Activated CD8-positive, alpha-beta memory T cell treated with anti-CD3 and anti-CD28 coated beads, Interleukin-2, amount 50 U/mL, for 4 hours (primary cell): ENCODE data around the gene SPTY2D1.
"Not testable (repeated sequence)": the region's sequence is repeated elsewhere in the genome, so short reads cannot be mapped to it uniquely, and the experiment has no call there.

Source experiments
- DNase-seq: peaks from one replicate; pipeline ENCODE4 v3.0.0-alpha.2; 2020

Gene SPTY2D1

DNA sequence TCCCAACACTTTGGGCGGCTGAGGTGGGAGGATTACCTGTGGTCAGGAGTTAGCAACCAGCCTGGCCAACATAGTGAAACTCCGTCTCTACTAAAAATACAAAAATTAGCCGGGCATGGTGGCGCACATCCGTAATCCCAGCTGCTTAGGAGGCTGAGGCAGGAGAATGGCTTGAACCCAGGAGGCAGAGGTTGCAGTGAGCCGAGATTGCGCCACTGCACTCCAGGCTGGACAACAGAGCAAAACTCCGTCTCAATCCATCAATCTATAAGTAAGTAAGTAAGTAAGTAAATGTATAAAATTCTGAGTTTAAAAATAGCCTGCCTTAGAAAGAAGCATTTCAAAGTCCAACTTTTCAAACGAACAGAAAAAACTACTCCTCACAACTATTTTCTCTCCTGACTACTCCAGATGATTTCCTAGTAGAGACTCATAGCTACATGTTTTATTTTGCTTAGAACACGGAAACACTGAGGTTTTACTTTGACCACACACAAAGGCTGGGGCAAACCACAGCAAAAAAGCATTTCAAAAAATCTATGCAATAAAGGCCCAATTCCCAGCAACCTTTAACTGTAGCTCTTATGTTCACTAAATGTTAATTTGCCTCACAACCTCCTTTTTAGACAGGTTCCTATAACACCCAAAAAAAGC lies 16.3 kb downstream of the SPTY2D1 start:
- DNase-seq: peak; percentile 26

DNA sequence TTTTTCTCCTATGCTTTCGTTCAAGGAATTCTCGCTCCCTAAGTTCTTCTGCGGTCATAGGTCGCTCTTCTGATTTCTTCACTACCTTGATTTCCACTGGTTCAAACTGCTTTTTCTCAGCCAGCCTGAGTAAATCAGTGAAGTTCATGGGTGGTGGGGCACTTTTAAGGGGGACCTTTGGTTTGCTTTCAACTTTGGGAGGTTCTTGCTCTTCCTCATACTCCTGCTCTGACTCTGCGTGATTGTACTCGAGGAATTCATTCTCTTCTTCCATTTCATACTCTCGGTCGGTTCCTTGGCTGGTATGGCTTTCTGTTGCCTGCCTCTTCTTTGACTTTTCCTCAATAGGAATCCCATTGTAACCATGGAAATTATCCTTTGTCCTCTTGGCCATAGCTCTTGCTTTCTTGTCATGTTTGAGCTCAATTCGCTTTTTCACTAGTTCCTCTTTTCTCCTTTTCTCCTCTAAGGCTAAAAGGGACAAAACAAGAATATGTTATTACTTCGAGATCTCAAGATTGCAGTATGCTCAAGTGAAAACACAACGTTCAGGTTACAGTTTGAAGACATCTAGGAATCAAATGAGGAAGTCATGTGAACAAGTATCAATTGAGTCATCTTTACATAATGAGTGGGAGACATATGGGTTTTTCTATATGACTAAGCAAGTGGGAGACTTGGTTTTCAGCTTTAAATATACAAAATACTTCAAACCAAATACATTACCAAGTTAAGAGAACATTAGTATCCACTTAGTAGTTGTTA lies 18.3 kb downstream of the SPTY2D1 start:
- DNase-seq: no peak

DNA sequence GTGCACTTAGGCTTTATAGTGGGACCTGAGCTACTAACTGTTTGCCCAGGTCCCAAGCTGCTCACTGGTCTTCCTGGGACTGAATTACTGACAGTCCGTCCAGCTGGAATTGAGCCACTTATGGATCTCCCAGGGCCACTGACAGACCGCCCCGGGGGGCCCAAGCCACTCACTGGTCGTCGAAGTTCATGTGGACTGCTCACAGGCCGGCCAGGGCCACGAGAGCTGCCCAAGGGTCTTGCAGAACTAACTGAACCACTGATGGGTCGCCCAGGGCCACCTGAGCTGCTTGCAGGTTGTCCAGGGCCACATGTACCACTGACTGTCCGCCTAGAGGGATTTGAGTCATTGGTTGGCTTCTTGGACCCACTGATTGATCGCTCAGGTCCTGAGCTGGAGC lies 19.5 kb downstream of the SPTY2D1 start:
- DNase-seq: no peak

DNA sequence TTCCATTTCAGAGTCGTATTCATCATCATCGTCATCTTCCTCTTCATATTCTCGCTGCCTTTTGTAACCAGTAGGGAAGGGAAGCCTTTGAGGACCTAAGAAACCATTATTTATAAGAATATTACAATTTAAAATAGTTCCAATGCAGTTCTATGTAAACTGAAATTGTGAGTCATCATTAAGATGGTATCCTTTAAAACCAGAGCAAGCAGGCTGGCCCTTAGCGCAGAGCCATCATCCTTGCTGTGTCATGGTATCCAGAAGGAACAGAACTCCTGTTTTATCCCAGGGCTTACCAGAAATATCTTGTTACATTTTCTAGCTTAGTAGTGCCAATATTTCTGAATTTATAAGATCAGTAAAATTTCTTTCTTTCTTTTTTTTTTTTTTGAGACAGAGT lies 21.7 kb downstream of the SPTY2D1 start:
- DNase-seq: no peak

DNA sequence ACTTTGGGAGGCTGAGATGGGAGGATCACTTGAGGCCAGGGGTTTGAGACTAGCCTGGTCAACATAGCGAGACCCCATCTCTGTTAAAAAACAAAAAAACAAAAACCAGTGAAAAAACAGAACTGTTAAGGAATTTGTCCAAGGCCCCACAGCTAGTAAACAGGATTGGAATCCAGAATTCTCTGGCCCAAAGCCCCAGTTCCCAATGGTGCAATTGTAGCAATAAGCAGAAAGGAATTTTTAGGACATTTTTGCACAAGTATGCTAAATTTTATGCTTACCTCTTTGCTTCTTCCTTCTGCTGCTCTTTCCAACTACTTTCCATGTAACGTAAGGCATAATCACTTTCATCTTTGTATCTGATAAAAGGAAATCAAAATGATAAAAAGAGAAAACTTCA lies 22.9 kb downstream of the SPTY2D1 start:
- no peak for DNase-seq

DNA sequence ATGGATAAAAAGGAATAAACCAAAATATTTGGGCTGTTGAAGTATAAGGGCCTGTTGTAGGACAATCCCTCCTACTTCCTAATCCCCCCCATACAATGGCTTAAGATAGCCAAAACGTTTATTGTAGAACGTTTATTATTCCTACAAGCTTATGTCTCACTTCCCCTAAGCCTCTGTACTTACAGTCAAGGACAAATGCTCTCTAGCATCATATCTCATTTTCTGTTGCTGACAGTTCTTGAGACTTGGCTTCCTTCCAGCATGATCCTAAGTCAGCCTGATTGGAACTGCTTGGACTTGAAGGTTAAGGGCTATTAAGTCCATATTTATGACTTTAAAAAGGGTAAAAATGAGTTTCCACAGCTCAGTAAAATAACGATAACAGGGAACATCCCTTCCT lies 25.8 kb downstream of the SPTY2D1 start:
- no peak for DNase-seq

DNA sequence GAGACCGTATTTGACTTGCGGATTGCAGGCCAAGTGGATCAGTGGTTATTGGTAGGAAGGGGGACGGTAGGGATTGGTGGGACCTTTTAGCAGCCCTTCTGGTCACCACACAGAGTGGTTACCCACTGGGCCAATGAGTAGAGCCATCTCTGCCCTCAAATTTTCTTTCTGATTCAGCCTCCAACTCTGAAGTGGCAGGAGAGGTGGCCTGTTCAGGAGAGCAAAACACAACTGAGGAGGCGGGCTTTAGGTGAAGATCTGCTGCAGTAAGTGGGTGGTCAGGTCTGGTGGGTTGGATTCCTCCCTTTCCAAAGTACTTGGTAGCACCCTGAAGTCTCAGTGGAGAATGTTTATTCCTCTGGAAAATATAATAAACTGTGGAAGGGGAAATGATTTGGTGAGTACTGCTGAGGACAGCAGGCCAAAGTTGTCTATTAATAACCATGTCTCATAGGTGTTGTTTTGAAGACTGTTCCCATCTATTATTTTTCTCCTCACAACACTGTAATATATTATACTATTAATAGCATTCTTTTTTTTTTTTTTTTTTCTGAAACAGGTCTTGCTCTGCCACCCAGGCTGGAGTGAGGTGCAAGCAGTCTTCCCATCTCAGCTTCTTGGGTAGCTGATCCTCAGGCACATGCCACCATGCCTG lies 33.1 kb downstream of the SPTY2D1 start:
- no peak for DNase-seq

DNA sequence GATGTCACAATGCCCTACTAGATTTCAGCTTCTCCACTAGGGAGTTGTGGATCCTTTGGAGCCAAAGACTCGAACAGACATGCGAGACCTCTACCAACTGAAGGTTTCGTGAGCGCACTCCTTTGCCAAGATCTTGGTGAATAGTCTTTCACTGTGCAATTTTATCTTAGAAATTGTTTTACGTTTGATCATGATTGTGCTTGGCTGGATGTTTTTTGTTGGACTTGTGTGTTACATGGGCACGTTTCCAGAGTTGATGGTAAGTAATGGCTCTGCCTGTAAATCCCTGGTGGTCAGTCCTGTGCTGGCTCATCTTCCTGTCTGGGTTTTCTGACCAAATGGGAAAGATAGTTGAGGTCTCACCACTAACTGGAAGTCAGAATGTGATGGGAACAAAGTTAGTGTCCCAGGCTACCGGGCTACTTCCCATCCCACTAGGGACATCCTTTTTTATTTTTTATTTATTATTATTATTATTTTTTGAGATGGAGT lies 34.4 kb downstream of the SPTY2D1 start, which contains the start of gene MISFA:
Gene MISFA, plus strand, starts transcription at position 51 of the 492 bp plus-strand sequence. Its CDS starts 140 bp downstream, at position 191.
- no peak for DNase-seq

DNA sequence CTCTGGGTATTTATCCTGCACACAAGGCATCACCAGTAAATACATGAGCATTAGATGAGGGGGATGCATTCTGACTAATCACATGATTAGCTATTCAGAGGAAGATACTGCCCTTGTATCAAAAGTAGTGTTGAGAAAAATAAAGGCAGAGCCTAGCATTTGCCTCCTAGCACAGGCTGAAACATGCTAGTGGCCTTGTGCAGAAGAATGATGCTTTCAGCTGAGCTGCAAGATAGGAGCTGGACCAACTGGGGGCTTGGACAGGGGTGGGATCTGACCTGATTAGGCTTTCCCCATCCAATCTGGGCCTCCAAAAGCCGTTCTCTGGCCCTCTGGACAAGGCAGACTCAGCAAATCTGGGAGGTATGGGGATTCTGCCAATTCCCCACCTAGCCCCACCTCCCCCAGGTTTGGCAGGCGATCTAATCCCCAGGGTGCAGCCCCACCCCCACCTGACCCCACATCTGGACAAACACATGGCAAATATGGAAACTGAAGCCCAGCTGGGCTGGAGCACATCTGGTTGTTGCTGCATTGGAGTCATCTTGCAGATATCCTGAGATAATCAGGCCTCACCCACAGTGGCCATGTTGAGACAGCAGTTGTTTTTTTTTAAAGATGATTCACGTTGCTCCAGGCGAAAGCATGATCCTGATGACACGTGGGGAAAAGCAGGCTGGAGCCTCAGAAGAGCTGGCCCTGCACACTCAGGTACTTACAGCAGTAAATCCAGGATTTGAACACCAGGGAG lies 39.0 kb downstream of the SPTY2D1 start:
- no peak for DNase-seq

DNA sequence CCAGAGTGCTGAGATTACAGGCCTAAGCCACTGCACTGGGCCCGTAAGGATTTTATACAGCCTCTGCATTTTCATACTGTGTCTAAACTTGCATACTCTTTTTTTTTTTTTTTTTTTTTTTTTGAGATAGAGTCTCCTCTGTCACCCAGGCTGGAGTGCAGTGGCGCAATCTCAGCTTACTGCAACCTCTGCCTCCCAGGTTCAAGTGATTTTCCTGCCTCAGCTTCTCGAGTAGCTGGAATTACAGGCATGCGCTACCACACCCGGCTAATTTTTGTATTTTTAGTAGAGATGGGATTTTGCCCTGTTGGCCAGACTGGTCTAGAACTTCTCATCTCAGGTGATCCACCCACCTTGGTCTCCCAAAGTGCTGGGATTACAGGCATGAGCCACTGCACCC lies 40.1 kb downstream of the SPTY2D1 start:
- DNase-seq: not testable (repeated sequence)

DNA sequence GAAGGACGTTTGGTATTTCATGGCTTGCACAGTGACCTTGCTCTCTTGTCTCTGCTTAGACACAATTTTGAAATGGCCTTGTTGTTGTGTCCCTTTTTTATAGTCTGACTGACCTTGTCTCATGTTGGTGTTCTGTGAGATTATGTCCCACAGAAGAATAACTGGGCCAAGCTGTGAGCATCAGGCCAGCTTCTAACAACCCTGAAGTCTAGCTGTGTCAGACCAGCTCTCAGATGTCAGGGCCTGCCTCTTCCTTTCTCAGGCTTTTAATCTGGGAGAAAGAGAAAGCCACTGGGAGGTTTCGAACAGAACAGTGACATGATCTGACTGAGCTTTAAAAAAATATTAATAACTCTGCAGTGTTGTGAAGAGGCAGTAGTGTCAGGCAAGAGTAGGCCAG lies 43.6 kb downstream of the SPTY2D1 start:
- no peak for DNase-seq

DNA sequence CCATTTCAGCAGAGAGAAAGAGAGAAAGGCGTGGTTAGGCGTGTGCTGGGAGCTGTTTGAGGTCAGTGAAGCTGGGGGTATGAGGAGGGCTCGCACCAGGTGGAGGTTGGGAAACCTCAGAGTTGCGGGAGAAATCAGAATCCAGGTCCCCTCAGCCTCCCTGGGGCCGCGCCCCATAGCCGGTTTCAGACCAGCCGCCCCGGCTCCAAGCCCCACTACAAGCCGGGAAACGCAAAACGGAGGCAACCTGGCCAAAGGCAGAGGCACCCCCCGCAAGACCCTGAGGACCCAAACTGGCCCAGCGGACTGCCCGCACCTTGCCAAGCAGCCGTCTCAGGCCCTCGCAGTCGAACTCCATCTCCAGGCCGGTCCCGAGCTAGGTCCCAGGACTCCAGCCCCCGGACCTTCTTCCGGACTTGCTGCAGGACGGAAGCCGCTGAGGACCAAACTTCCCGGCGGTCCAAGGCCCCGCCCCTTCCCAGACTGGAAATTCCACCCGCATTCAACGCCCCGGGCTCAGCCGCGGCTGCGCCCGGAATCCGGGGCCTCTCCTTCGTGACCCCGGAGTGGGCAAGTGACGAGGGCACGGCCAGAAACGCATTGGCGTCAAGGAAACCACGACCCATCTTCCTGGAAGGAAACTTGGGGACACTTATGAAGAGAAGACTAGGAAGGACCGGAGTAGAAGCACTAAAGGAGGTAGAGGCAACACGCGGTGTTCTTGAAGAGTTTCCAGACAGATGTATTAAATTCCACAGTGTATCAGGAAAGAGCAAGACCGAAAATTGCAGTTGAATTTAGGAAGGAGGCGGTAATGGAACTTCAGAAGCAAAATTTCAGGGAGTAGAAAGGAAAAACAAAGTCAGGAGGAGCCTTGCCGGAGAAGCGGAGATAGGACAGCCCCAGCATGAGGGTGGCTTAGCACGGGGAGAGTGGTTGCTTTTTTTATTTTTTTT lies 45.6 kb downstream of the SPTY2D1 start, which contains the start of gene UEVLD:
Gene UEVLD, minus strand, starts transcription at position 438 of the 956 bp plus-strand sequence. Its CDS starts 80 bp downstream, at position 358.
- peak; percentile 55 for DNase-seq

DNA sequence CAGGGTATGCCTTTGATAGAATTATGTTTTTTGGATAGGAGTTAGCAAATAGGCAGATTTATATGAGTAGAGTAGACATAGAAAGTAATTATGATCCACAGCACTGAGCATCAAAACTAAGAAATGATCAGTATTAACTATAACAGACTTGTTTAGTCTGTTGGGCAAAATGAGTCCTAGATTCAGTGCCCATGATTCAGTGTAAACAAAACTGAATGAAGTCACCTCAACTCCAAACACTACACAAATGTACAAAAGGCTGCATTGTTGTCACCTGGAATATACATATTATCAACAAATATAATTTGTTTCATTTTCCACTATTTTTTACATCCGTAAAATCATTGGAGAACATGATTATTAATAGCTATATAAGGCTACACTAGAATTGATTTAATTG lies 52.3 kb downstream of the SPTY2D1 start:
- no peak for DNase-seq

DNA sequence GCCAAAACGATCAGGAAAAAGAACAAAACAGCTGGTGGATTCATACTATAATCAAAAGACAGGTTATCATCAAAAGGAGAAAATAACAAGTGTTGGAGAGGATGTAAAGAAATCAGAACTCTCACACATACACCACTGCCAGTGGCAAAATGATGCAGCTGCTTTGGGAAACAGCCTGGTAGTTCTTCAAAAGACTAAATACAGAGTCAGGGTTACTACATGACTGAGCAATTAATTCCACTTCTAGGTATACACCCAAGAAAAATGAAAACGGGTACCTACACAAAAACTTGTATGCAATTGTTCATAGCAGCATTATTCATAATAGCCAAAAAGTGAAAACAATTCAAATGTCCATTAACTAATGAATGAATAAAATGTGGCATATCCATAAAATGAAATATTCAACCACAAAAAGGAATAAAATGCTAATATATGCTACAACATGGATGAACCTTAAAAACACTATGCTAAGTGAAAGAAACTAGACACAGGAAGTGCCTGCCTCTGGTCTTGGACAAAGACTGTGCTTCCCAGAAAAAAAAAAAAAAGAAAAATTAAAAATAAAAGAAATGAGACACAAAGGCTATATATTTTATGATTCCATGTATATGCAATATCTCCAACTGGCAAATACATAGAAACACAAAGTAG lies 53.9 kb downstream of the SPTY2D1 start:
- no peak for DNase-seq

DNA sequence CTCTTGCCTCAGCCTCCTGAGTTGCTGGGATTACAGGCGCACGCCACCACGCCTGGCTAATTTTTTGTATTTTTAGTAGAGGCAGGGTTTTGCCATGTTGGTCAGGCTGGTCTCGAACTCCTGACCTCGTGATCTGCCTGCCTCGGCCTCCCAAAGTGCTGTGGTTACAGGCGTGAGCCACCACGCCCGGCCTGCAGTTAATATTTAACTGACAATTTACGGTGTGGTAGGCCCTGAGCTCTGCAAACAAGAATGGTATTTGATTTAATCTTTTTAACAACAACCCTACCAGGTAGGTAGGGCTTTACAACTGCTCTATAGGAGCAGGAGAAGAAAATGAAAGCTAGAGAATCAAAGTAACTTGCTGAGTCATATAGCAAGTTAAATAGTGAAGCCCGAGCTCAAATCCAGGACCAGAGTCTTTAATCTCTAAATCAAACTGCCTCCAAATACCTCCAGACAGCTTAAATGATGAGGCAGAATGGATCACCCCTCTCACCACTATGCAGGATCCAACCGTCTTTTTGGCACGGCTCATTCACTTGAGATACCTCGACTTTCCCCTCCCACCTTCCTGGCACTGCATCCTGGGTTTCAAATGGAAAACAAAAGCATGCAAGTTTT lies 55.1 kb downstream of the SPTY2D1 start:
- no peak for DNase-seq

DNA sequence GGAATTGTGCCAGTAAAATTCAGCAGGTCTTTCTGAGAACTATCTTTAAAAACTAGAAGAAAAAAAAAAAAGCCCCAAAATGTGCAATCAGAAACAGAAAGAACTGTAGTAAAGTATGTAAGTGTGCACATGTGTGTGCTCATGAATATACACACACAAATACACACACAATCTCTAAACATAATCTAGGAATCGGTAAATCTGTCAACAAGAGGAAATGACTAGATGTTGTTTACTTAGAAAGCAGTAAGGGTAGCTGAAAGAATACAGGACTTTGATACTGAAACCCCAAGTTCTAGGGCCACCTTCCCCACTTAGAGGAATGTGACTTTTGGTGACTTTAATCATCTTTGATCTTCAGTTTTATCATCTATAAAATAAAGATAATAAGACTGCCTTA lies 58.8 kb downstream of the SPTY2D1 start:
- DNase-seq: no peak

DNA sequence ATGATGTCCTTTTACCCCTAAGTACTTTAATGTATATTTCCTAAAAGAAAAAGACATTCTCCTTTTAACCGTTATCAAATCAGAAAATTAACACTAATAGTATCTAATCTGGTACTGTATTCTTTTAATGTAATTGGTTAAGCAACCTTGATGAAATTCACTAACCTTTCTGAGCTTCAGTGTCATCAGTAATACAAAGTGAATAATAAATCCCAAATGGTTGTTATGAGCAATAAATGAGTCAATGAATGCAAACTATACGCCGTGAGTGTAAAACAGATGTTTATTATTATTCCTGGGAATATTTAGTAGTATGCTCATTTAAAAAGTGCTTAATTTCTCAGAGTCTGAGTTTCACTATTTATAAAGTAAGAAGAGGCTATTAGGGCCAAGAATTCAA lies 67.1 kb downstream of the SPTY2D1 start:
- DNase-seq: no peak

DNA sequence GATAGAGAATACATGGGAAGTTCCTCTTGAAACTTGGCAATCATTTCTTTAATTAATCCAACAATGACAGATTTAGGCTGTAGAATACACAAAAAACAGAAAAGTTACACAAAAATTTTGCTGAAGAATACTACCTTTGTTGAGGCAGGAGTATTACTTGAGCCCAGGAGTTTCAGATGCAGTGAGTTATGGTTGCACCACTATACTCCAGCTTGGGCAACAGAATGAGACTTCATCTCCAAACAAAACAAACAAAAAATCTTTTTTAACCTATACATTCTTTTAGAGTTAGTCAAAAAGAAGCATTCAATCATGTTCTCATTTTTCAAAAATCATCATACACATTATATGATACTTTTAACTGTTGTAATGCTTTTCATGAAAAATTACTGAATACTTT lies 67.7 kb downstream of the SPTY2D1 start:
- no peak for DNase-seq

DNA sequence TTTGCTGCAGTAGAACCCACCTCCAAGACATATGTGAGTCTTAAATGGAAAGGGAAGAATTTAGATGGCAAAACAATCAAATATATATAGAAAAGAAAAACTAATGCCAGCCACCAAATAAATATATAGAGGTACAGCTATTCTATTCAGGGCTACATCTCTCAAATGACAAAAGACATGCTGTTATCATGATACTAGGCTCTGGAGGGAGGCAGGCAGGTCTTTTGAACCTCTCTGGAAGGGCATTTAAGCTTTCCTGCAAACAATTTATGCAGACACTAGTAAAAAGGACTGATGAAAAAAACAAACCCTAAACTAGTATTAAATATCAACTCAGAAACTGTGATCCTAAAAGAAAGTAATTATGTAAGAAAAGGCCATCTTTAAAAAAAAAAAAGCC lies 70.0 kb downstream of the SPTY2D1 start:
- no peak for DNase-seq

DNA sequence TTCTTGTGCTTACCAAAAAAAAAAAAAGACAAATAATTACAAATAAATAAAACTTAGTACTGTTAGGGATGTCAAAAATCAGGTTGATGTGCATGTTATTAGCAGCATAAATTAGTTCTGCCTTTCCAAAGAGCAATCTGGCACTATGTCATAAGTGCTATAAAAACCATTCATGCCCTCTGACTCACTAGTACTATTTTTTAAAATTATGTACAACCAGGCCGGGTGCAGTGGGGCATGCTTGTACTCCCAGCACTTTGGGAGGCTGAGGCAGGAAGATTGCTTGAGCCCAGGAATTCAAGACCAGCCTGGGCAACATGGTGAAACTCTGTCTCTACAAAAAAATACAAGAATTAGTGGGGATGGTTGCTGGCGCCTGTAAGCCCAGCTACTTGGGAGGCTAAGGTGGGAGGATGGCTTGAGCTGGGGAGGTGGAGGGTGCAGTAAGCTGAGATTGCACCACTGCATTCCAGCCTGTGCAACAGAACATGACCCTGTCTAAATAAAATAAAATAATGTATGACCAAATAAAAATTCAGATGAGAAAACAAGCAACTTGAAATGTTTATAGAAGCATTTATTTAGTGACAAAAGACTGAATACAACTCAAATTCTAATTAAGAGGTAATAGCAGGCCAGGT lies 70.9 kb downstream of the SPTY2D1 start:
- DNase-seq: no peak
